Hepatocyte (in vitro differentiated cells): ENCODE results near the gene TMEM107.

Experiments
- EZH2 ChIP-seq: fragments of 200-600 bp; sonication (generic); IDR thresholded peaks from 2 replicates; pipeline ENCODE4 v1.6.1; 2016; ENCODE audit warnings: antibody characterized with exemption, mild to moderate bottlenecking, borderline replicate concordance
- EZH2phosphoT487 ChIP-seq: fragments of 200-600 bp; sonication (generic); IDR thresholded peaks from one replicate; pipeline ENCODE4 v1.6.1; 2018; ENCODE audit warnings: antibody characterized with exemption, mild to moderate bottlenecking, low read depth, moderate library complexity; ENCODE audit not compliant: unreplicated experiment, severe bottlenecking
- TF ChIP-seq, protein P1 (sequence below): fragments of 200-600 bp; sonication (generic); IDR thresholded peaks from 2 replicates; pipeline ENCODE4 v1.5.1; 2016; ENCODE audit warnings: antibody characterized with exemption, mild to moderate bottlenecking; ENCODE audit not compliant: poor library complexity

DNA sequence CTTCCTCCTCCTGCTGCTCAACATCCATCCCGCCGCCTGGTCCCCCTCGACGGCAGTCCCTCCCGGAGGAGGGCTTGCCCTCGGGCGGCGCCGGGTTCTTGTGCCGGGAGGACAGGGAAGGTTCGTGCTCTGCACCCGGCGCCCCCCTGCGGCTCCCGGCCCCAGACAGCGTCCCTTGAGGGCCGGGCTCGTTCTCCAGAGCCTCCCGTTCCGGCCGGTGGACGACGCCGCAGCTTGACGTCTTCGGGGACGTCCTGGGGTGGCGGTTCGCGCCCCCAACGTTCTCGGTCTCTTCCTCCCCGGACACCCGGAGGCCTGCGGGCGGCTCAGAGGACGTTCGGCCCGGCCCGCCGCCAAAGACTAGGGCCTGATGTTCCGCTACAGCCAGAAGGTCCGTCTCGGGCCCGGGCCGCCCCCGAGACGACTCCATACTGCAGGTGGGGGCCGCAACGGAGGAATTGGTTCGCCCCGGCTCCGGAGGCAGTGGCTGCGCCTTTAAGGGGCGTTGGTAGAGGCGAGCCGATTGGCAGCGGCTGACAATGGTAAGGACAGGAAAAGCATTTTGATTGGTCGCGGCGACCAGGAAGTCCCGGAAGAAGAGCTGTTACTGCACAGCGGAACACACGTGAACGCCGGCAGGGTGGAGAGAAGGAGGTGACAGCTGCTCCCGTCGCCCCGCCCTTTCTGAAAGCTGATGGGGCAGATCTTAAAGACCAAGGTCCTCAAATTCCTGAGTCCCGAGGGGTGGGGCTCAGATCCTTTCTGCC lies 13.7 kb upstream of the TMEM107 start, which contains the start of gene BORCS6:
- TF ChIP-seq, protein P1, sequence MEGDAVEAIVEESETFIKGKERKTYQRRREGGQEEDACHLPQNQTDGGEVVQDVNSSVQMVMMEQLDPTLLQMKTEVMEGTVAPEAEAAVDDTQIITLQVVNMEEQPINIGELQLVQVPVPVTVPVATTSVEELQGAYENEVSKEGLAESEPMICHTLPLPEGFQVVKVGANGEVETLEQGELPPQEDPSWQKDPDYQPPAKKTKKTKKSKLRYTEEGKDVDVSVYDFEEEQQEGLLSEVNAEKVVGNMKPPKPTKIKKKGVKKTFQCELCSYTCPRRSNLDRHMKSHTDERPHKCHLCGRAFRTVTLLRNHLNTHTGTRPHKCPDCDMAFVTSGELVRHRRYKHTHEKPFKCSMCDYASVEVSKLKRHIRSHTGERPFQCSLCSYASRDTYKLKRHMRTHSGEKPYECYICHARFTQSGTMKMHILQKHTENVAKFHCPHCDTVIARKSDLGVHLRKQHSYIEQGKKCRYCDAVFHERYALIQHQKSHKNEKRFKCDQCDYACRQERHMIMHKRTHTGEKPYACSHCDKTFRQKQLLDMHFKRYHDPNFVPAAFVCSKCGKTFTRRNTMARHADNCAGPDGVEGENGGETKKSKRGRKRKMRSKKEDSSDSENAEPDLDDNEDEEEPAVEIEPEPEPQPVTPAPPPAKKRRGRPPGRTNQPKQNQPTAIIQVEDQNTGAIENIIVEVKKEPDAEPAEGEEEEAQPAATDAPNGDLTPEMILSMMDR: peak; percentile 3
- TF ChIP-seq EZH2 (no peak), EZH2phosphoT487 (no peak)
